Stimulated activated CD4-positive, alpha-beta T cell treated with anti-CD3 and anti-CD28 coated beads, Interleukin-12 subunit alpha, Interleukin-12 subunit beta, amount 100 ng/mL, for 4 hours (primary cell): ENCODE measurements around the gene WASHC2C.
"Not testable (repeated sequence)": the region's sequence is repeated elsewhere in the genome, so short reads cannot be mapped to it uniquely, and the experiment has no call there.

Source experiments
- DNase-seq: peaks from one replicate; pipeline ENCODE4 v3.0.0-alpha.2; 2020

The WASHC2C gene, protein sequence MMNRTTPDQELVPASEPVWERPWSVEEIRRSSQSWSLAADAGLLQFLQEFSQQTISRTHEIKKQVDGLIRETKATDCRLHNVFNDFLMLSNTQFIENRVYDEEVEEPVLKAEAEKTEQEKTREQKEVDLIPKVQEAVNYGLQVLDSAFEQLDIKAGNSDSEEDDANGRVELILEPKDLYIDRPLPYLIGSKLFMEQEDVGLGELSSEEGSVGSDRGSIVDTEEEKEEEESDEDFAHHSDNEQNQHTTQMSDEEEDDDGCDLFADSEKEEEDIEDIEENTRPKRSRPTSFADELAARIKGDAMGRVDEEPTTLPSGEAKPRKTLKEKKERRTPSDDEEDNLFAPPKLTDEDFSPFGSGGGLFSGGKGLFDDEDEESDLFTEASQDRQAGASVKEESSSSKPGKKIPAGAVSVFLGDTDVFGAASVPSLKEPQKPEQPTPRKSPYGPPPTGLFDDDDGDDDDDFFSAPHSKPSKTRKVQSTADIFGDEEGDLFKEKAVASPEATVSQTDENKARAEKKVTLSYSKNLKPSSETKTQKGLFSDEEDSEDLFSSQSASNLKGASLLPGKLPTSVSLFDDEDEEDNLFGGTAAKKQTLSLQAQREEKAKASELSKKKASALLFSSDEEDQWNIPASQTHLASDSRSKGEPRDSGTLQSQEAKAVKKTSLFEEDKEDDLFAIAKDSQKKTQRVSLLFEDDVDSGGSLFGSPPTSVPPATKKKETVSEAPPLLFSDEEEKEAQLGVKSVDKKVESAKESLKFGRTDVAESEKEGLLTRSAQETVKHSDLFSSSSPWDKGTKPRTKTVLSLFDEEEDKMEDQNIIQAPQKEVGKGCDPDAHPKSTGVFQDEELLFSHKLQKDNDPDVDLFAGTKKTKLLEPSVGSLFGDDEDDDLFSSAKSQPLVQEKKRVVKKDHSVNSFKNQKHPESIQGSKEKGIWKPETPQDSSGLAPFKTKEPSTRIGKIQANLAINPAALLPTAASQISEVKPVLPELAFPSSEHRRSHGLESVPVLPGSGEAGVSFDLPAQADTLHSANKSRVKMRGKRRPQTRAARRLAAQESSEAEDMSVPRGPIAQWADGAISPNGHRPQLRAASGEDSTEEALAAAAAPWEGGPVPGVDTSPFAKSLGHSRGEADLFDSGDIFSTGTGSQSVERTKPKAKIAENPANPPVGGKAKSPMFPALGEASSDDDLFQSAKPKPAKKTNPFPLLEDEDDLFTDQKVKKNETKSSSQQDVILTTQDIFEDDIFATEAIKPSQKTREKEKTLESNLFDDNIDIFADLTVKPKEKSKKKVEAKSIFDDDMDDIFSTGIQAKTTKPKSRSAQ (N-terminal part only)

DNA sequence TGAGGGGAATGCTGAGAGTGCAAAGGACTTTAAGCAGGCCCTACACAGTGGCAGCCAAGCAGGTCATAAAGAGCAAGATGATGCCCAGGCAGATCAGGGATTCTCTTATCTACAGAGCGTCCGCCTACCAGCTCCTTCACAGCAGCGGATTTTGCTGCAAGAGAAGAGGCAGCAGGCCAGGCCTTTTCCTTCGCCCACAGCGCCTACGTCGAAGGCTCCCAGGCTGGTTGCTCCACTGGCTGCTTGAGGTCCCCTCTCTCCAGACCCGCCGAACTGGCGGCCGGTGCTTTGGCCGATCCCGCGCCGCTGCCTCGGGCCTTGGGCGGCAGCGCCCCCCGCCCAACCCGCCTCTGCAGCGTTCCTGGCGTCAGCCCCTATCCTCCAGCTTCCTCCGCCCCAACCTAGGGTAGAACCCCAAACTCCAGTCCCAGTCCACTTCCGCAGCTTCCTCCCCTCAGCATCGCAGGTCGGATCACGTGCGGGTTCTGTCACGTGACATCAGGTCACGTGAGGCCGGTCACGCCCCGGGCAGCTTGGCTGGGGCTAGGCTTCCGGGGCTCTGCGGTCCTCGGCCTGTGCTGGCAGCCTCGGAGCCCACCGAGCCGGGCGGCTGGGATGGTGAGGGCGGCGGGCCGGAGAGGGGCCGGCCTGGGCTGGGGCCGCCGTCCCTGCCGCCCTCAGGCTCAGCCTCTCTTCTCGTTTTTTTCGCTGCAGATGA, at the start of gene WASHC2C:
Gene WASHC2C (plus strand): TSS at position 564 of the 718 bp plus-strand sequence. CDS start 52 bp downstream, at position 616.
- peak; percentile 94 for DNase-seq

DNA sequence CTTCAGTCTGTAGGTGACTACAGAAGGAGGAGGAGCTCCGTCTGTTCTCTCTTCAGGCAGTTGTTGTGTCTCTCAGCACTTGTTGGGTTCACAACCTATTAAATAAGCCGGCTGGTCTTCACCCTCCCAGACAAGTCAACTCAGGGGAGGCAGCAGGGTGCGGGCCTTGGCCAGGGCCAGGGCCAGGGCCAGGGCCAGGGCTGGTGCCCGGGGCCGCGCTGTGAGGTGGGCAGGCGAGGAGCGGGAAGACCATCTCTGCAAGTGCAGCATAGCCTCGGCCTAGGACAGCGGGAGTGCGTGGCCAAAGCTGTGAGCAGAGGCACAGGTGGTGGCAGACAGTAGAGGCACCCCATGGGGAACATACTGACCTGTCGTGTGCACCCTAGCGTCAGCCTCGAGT, 48.6 kb upstream of the WASHC2C start:
- DNase-seq = not testable (repeated sequence)

DNA sequence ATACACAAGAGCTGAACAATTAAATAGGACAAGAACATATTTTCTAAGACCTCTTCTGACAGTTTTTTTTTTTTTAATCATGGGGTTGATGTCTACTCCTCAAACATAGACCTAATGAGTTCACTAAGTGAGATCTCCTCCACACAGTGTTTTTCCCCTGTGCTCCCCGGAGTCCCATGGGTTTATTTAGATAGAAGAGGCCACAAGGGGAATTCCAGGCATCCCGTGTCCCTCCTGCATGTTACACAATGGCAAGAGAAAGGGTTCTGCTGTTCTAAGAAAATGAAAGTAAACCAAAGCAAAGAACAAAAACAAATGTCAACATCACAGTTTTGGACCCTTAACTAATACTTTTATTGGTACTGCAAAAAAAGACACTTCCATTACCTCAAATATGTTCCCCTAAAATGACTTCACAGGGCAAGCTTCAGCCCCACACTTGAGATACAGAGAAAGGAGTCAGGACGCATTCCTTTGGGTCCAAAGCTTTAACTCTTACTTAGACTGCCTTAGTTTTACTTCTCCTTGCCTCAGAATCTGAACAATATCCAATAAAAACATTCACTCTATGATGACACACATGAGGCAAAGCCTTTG, 16.8 kb upstream of the WASHC2C start:
- DNase-seq = not testable (repeated sequence)

DNA sequence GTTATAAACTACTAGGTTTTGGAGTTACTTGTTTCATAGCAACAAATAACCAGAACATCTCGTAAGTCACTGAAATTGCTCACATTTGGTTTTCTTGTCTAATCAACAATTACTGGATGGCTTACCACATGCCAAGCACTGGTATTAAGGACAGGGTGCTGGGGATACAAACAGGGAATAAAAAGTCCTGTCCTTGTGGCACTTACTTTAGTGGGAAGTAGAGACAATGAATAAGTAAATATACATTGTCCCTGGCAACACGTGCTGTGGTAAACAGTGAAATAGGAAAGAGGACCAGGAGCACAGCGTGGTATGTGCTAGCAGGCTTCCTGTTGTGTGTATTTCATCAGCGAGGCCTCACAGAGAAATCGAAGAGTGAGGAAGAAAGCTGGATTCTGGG, 15.8 kb upstream of the WASHC2C start:
- DNase-seq = not testable (repeated sequence)

DNA sequence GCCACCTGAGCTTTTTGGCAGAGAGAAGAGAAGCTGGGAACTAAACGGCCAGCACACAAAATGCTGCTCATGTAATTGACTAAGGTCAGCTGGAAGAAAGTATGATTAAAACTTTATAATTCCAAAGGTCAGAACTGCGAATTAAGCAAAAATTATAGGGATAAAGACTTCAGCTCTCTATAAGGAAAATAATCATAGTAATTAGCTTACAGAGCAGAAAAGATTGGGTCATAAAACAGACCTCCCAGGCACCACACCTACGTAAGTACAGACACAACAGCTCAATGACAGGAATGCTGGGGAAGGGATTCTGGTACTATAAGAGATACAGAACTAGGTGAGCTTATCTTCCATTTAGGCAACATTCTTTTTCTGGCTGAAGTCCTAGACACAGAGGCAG, 10.0 kb upstream of the WASHC2C start:
- DNase-seq = not testable (repeated sequence)

DNA sequence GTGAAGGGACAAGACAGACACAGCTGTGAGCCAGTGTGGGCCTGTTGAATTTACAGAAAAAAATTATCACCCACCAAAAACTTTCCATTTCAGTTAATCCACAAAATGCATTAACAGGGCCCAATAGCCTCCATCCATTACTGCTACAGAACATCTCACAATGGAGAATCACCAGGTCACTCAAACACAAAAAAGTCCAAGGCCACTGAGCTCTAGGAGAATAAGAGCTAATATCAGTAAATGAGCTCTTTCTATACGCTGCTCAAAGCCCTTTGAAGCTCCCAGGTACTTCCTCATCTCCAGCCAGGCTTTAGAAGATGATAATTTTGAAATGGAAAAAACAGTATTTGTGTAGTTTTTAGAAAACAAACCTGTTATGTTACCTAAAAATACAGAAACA, 9.4 kb upstream of the WASHC2C start:
- not testable (repeated sequence) for DNase-seq

DNA sequence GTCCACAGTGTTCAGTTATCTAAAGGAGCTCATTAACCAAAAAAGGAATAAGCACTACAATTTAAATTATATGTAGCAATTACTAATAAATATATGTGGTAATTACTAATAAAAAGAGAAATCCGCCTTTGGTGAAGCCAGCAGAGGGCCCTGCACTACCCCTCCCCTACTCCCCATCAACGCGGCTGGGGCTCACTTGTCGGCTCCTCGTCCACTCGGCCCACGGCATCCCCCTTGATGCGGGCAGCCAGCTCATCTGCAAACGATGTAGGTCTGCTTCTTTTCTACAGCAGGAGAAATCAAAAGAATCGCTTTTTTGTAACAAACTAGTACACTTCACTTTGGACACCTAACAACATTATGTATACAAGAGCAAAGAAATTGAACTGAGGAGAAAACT, 5.6 kb upstream of the WASHC2C start:
- DNase-seq = not testable (repeated sequence)

DNA sequence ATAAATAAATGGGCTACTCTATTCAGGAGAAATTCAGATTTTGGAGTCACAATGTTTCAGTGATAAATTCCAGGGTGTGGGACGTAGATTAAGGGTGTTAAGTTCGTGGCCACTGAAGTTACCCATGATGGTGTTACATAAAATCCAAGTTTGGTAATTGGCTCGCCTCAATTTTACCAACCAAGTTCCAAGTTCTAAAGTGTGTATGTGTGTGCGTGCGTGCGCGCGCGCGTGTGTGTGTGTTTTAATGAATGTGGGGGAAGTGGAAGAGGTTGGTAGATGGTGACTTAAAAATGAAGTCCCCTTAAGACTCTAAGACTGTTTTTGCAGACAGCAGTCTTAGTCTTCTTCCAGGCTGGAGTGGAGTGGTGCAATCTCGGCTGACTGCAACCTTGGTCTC, 3.2 kb upstream of the WASHC2C start:
- DNase-seq = not testable (repeated sequence)

DNA sequence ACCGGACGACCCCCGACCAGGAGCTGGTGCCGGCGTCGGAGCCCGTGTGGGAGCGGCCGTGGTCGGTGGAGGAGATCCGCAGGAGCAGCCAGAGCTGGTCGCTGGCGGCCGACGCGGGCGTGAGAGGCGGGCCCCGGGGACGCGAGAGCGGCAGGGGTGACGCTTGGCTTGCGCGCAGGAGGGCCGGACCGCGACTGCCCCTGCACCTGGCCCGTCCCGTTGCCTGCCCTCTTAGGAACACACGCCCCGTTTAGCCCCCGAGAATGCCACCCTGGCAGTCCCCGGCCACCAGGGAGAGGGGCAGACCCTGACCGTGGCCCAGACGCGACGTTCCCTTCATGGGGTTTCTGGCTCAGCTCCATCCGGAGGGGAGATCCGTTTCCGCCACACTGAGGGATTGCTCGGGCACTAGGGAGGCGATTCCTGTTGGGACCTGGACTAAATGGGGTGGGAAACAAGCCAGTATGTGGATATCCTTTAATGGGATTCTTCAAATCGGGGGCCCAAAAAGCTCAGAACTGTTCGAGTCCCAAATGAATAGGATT, 427 bp downstream of the WASHC2C start:
- DNase-seq = not testable (repeated sequence)

DNA sequence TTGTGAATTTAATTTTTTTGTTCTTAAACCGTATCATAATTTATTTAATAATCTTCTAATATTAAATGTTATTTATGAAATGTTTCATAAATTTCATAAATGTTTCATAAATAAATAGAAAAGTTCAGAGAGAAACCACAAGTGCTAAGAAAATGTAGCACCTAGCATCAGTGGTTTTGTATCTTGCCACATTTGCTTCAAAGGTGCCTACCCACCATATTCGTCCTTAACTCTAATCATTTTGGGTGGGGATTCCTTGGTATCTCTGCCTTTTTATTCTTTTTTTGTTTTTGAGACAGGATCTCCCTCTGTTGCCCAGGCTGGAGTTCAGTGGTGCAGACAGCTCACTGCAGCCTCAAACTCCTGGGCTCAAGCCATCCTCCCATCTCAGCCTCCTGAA, 7.4 kb downstream of the WASHC2C start:
- not testable (repeated sequence) for DNase-seq

DNA sequence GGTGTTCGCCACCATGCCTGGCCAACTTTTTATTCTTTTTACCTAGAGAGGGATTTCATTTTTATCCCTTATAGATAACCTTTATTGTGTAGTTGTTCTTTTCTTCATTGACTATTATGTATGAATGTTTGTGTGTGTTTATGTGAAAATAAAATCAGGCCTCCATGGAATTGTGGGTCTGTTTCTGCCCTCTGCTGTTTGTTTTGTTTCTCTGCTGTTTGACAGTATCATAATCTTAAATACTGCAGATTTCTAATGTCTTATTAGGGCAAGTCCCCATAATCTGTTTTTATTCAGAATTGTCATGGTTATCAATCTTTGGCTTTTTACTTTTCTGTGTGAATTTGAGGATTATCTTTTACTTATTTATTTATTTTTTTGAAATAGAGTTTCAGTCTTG, 7.8 kb downstream of the WASHC2C start:
- DNase-seq = not testable (repeated sequence)

DNA sequence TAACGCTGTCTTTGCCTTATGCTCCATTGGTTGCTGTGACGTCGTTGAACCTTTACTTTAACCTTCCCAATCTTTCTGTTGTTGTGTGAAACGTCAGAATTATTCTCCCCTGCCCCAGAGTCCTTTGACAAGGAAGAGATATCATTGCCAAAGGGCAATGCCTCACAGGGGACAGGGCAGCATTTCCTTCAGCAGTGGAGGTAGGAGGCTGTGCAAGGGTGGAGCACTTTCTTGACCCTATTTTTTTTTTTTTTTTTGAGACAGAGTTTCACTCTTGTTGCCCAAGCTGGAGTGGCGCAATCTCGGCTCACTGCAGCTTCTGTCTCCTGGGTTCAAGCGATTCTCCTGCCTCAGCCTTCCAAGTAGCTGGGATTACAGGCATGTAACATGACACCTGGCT, 14.5 kb downstream of the WASHC2C start:
- DNase-seq = not testable (repeated sequence)

DNA sequence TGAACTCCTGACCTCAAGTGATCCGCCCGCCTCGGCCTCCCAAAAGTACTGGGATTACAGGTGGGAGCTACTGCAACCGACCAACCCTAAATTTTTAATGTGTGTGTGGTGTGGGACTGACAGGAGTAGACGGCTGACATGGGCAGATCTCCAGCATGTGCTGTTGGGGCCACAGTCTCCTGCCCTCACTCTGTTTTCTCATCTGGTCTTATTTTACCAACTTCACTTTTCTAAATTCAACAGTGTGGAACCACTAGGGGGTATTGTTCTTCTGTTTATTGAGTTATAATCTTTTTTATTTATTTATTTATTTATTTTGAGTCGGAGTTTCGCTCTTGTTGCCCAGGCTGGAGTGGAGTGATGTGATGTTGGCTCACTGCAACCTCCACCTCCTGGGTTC, 14.9 kb downstream of the WASHC2C start:
- DNase-seq = not testable (repeated sequence)

DNA sequence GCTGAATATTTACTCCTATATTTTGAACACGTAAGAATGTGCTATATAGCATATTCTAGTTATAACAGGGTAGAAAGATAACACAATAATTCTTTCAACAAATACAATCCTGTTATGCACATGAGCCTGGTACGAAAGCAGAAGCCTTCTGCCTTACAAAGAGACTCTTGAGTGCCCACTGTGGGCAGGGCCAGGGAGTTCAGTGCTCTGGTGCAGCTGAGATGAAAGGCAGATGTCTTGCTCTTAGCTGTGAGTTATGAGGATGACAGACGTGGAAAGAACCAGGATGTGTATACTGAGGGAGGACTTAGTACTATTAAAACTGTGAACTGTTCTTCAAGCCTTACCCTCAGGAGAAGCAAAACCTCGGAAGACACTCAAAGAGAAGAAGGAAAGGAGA, 24.1 kb downstream of the WASHC2C start:
- not testable (repeated sequence) for DNase-seq

DNA sequence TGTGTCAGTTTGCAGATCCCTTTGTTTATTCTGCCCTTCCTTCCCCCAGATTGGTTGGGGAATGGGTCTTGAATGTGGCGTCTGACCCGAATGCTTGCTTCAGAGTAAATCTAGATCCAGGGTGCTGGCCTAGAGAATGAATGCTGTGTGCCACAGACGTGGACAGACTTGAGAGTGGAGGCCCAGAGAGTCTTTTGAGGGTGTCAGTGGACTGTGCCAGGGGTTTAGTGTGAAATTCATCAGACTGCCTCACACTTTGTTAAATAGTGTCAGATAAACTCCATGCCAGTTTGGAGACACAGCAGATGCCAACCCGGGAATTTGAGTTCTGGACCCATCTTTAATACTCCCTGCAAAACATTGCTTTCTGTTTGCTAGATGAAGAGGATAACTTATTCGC, 25.1 kb downstream of the WASHC2C start:
- DNase-seq = not testable (repeated sequence)

DNA sequence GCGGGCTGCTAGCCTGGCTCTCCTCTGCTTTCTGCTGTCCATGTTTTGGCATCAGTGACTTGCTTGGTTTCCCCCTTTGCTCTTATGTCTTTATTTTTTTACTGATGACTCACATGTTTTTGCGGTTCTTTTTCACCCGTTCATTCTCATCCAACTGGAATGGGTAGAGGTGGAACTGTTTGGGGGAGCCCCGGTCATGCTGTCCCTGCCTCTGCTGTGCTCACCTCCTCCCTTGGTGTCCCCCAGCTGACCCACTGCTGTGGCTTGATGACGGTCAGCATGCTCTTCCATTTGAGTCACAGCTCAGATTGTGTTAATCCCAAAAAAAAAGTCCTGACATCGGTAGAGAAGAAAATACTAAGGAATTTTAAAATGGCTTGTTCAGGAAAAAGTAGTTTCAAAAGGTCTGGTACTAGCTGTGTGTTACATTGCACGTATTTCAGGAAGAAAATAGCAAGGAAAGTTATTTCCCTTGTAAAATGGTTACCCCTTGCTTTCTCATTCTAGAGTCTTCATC, 27.0 kb downstream of the WASHC2C start:
- DNase-seq = not testable (repeated sequence)

DNA sequence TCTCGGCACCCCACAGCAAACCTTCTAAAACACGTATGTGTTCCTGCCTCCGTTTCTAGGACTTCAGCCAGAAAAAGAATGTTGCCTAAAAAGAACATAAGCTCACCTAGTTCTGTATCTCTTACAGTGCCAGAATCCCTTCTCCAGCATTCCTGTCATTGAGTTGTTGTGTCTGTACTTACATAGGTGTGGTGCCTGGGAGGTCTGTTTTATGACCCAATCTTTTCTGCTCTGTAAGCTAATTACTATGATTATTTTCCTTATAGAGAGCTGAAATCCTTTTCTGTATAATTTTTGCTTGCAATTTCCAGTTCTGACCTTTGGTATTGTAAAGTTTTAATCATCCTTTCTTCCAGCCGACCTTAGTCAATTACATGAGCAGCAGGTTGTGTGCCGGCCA, 28.0 kb downstream of the WASHC2C start:
- not testable (repeated sequence) for DNase-seq

DNA sequence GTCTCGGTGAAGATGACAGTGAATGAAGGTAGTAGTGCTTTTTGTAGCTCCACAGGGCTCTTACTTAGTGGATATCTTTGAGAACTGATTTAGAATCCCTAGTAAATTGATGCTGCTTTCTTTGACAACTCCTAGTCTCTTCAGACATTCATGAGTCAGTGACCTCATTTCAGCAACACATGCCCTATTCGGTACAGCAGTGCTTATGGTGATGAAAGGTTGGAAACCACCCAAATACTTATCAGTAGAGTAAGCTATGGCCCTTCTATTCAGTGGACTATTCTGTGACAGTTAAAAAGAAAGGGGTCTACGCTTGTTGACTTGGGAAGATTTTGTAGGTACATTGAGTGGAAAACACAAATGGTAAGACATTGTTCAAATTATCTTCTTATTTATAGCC, 29.0 kb downstream of the WASHC2C start:
- not testable (repeated sequence) for DNase-seq

DNA sequence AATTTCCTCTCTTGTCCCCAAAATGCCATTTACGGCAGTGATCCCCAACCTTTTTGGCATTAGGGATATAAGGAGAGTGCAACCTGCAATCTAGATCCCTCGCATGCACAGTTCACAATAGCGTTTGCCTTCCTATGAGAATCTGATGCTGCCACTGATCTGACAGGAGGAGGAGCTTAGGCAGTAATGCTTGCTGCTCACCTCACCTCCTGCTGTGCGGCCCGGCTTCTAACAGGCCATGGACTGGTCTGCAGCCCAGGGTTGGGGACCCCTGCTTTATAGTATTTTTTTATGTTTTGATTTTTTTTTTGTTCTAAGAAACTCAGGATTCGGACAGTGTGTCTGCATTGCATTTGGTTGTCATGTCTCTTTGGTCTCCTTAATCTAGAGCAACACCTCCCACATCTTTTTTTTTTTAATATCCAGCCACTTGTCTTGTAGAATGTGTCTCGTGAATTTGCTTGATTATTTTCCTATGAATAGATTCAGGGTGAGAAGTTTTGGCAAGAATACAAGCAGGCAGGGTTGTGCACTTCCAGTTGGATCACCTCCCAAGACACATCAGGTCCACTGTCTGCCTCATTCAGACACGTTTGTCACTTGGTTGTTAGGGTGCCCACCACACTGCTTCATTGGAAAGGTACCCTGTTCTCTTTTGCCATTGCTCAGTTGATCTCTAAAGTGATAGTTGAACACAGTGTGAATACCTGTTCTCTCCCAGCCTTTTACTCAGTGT, 30.8 kb downstream of the WASHC2C start:
- DNase-seq = not testable (repeated sequence)

DNA sequence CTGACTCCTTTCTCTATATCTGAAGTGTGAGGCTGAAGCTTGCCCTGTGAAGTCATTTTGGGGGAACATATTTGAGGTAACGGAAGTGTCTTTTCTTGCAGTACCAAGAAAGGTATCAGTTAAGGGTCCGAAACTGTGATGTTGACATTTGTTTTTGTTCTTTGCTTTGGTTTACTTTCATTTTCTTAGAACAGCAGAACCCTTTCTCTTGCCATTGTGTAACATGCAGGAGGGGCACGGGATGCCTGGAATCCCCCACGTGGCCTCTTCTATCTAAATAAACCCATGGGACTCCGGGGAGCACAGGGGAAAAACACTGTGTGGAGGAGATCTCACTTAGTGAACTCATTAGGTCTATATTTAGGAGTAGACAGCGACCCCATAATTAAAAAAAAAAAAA, 34.6 kb downstream of the WASHC2C start:
- DNase-seq = not testable (repeated sequence)
